ENCODE results near the gene KLHL17. TPM values are rescaled to one million over a fixed set of nuclear protein-coding genes. Genes with fewer than 3 reads are reported as not detected.

Gene KLHL17
- total and polyA plus RNA-seq, 9 of the 15 experiments (the other 6 are each of a cell fraction or from before 2014, with no cell fraction given) = 0.14 to 84.8 (median 13.0) TPM

- TF ChIP-seq PYGO2 (tag; IDR thresholded peaks at IDR 0.05) = no peak
- TF ChIP-seq ZNF695 (CRISPR knock-in tag; IDR thresholded peaks at IDR 0.05) = no peak
- TF ChIP-seq ZNF232 (CRISPR knock-in tag; IDR thresholded peaks at IDR 0.05) = no peak
- peak in 1 of 2 experiments; percentile 81; a peak in 3 of 4 replicates for TF ChIP-seq RCOR1 (IDR thresholded peaks at IDR 0.05; ENCODE audit: borderline replicate concordance in 1 of 2, low read depth in 2 of 2, low read length in 2 of 2)
- TF ChIP-seq ZNF408 (CRISPR knock-in tag; IDR thresholded peaks at IDR 0.05; ENCODE audit: low read depth) = no peak
- TF ChIP-seq ZNF347 (CRISPR knock-in tag; IDR thresholded peaks at IDR 0.05; ENCODE audit: low read depth) = no peak
- no peak for TF ChIP-seq TBP (optimal IDR thresholded peaks at IDR 0.05; ENCODE audit: low read depth, low read length)
- TF ChIP-seq MTA2 (IDR thresholded peaks at IDR 0.05; ENCODE audit: low read depth) = no peak
- no peak for TF ChIP-seq THRA (IDR thresholded peaks at IDR 0.05)
- TF ChIP-seq SIX5 (IDR thresholded peaks at IDR 0.05; ENCODE audit: borderline replicate concordance in 1 of 2, insufficient read depth in 1 of 2, low read depth in 1 of 2, low read length in 2 of 2) = no peak
- TF ChIP-seq ZNF277 (CRISPR knock-in tag; IDR thresholded peaks at IDR 0.05; ENCODE audit: borderline replicate concordance) = no peak
- peak; percentile 46; the same call in 1 of the 2 replicates for TF ChIP-seq ATF7 (IDR thresholded peaks at IDR 0.05)
- TF ChIP-seq ZBTB33 (CRISPR knock-in tag; IDR thresholded peaks at IDR 0.05) = no peak
- no peak for TF ChIP-seq ZBTB2 (IDR thresholded peaks at IDR 0.05)
- no peak for TF ChIP-seq XRCC5 (IDR thresholded peaks at IDR 0.05; ENCODE audit: low read depth, low read length)
- TF ChIP-seq ZNF239 (CRISPR knock-in tag; IDR thresholded peaks at IDR 0.05) = no peak
- no peak for TF ChIP-seq BRD4 (IDR thresholded peaks at IDR 0.05)
- TF ChIP-seq ZKSCAN3 (CRISPR knock-in tag; IDR thresholded peaks at IDR 0.05) = no peak
- peak in 2 of 3 experiments; percentile 50 to 61 for TF ChIP-seq YY1 (IDR thresholded peaks at IDR 0.05; ENCODE audit: borderline replicate concordance in 1 of 3, control insufficient read depth in 1 of 3, extremely low read depth in 1 of 3, insufficient read depth in 3 of 3, insufficient read length in 1 of 3, insufficient replicate concordance in 2 of 3, low read depth in 1 of 3, low read length in 2 of 3)
Measured at GRCh38 chr1:941588-942383, 18.6 kb upstream of the KLHL17 start (continued).
